Muscle layer of colon (tissue), 2 donors: Measurements from ENCODE around the gene SPRYD7.

Source experiments
- H3K27ac ChIP-seq: one replicate; pipeline ENCODE4 v1.7.0; 2013; ENCODE audit warnings: low read depth, mild to moderate bottlenecking, low read length, moderate library complexity
- H3K27me3 ChIP-seq, 2 donors: one replicate each; pipeline ENCODE4 v1.7.0; 2013; ENCODE audit warnings: low read length in 2 of 2, mild to moderate bottlenecking in 2 of 2; ENCODE audit not compliant: insufficient read depth in 2 of 2, control insufficient read depth in 1 of 2
- H3K36me3 ChIP-seq: one replicate; pipeline ENCODE4 v1.7.0; 2013; ENCODE audit warnings: mild to moderate bottlenecking, low read length; ENCODE audit not compliant: insufficient read depth
- H3K4me1 ChIP-seq: one replicate; pipeline ENCODE4 v1.7.0; 2013; ENCODE audit warnings: mild to moderate bottlenecking, low read length; ENCODE audit not compliant: insufficient read depth
- H3K4me3 ChIP-seq, 2 donors: one replicate each; pipeline ENCODE4 v1.7.0; 2013; ENCODE audit warnings: low read length in 2 of 2, low read depth in 1 of 2, mild to moderate bottlenecking in 1 of 2, moderate library complexity in 1 of 2
- H3K9ac ChIP-seq: one replicate; pipeline ENCODE4 v1.7.0; 2013; ENCODE audit warnings: low read length
- H3K9me3 ChIP-seq: one replicate; pipeline ENCODE4 v1.7.0; 2013; ENCODE audit warnings: mild to moderate bottlenecking, low read length
- donor health status: abdominal sarcoma.
- donor health status: Adenocarcinoma of cecum.

SPRYD7 gene, protein sequence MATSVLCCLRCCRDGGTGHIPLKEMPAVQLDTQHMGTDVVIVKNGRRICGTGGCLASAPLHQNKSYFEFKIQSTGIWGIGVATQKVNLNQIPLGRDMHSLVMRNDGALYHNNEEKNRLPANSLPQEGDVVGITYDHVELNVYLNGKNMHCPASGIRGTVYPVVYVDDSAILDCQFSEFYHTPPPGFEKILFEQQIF

DNA sequence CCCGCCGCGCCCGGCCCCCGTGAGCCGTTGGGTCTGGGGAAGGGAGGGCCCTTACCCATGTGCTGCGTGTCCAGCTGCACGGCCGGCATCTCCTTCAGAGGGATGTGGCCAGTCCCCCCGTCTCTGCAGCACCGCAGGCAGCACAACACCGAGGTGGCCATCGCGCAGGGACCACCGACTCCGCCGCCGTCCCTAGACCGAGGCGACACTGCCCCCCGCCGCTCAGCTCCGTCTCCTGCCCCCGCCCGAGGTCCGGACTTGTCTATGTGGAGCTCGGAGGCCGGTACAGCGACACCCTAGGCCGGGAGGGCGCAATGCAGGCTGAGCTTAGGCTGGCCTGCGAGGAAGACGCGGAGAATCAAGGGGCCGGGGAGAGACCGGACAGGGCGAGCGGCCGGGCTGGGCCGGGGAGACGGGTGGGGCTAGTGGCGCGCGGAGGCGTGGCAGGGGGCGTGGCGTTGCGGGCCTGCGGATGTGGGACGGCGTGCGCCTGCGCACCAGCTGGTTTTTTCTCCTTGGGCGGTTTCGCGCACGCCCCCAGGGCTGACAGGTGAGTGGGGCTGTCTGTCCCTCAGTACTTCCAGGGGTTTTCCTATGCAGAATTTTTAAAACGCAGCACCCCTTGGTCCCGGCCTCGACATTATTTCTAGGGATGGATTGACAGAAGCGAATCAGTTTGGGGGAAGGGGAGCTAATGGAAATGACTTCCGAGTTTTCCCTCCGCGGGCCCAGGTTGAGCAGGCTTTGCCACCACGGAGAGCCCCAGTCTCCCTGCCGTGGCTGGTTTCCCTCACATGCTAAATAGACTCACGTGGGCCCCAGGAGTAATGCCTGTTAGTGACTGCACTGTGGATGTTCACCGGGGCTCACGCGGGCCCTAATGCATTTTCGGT lies at the start of gene SPRYD7:
SPRYD7 (minus strand) TSS at position 266 of the 893 bp plus-strand sequence; CDS start at position 161, 105 bp downstream.
- Histone ChIP-seq H3K9me3 (no peaks in the 10 kb centered on the region), H3K27me3 (no peaks in the 10 kb centered on the region), H3K4me1 (peaks cover 19% of the 10 kb centered on the region), H3K36me3 (no peaks in the 10 kb centered on the region), H3K27ac (peak within 1 kb of the TSS; percentile 74), H3K4me3 (peak within 1 kb of the TSS; percentile 63 to 99), H3K9ac (peak within 1 kb of the TSS; percentile 49)

DNA sequence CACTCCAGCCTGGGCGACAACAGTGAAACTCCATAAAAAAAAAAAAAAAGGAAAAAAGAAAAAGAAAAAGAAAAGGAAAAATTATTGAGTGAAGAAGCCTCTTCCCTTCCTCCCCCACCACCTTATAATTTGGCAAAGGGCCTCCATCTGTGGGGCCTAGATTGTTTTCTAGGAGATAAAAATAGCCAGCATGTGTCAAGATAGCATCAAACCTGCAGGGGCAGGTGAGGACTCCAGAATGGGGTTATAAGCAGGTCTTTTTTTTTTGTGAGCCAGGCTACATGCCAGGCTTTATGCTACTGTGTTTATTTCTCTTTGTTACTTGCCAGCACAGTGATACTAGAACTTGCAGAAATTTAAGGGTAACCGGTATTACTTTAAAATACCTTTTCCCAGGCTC lies 49.0 kb upstream of the SPRYD7 start:
- no peaks in the 10 kb centered on the region for H3K36me3 ChIP-seq
- no peaks in the 10 kb centered on the region for H3K27me3 ChIP-seq

DNA sequence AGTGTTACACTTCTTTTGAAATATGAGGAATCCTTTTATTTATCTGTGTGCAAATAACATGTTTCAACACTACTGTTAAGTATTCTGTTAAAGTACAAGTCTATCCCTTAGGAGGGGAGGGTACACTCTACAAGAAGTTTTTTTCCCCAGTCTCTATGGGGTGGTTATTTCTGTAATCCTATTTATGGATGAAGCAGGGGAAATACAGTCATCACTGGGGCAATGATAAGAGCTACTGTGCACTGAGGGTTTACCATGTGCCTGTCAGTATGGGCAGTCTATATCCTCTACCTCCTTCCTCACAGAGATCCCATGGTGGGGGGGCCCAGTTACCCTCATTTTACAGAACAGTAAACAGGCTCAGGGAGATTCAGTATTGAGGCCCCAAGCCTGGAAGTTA lies 44.1 kb upstream of the SPRYD7 start:
- H3K4me3 ChIP-seq = no peak overlapping the region
- no peaks in the 10 kb centered on the region for H3K4me1 ChIP-seq
- no peaks in the 10 kb centered on the region for H3K27me3 ChIP-seq
- no peaks in the 10 kb centered on the region for H3K36me3 ChIP-seq
- H3K9ac ChIP-seq = no peak overlapping the region
- no peaks in the 10 kb centered on the region for H3K9me3 ChIP-seq
- no peak overlapping the region for H3K27ac ChIP-seq

More for the DNA sequence above, 49.0 kb upstream of the SPRYD7 start:
- Histone ChIP-seq H3K9me3 (no peaks in the 10 kb centered on the region), H3K4me3 (no peak overlapping the region), H3K27ac (no peak overlapping the region), H3K4me1 (no peaks in the 10 kb centered on the region), H3K9ac (no peak overlapping the region)

DNA sequence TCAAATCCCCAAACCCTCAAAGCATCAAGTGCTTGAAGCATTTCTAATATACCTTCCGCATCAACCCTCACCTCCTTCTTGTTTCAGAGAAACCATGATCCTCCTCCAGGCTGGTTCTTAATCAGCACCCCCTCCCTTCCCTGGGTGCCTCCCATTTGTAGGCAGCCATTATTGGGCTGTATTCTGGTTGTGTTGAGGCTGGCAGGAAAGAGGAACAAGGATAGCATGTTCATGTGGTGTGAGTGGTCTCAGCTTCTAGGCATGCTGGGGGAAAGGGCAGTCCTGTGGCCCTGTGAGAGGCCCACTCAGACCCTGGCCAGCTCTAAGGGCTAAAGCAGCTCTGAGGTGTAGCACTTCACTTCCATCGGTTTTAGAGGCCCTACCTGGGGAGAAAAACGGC lies 41.9 kb upstream of the SPRYD7 start:
- no peak overlapping the region for H3K9ac ChIP-seq
- H3K27ac ChIP-seq = no peak overlapping the region
- H3K27me3 ChIP-seq = no peaks in the 10 kb centered on the region
- H3K4me1 ChIP-seq = no peaks in the 10 kb centered on the region
- no peaks in the 10 kb centered on the region for H3K36me3 ChIP-seq
- no peaks in the 10 kb centered on the region for H3K9me3 ChIP-seq
- no peak overlapping the region for H3K4me3 ChIP-seq

DNA sequence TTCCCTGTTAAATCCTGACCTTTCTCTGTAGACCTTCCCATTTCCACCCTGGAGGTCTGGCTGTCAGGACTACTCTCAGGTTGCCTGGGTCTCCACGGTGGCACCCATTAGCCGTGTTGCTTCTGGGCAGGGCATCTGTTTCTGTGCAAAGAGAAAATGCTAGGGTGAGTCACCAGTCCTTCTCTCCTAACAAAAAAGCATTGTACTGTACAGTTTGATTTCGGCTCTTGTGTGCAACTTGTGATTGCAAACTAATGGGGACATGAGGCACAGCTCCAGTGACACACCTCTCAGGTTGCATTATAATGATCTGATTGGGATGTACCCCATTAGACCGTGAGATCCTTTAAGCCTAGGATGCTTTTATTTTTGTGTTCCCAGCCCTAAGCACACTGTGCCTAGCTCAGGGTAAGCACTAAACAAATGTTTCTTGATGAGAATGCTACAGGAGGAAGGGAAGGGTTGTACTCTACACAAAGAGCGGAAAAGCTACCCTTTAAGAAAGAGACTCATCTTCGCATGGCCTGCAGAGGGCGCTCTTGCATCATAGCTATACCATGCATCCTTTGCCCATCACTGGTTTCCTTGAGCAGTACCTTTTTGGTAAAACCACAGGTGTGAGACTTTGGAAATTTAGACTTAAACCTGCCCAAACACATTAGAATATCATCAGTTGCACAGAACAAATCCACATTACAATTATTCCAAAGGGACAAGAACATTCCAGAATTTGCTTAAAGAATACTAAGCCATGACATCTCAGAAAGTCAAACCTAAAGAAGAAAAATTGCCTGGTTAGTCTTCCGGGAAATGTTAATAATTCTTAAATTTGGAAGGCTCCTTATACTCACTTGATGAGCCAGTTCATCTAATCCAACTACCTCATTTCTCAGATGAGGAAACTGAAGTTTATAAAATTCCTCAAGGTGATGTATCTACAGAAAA lies 40.4 kb upstream of the SPRYD7 start:
- Histone ChIP-seq H3K27ac (no peak overlapping the region), H3K9ac (no peak overlapping the region), H3K36me3 (no peaks in the 10 kb centered on the region), H3K27me3 (no peaks in the 10 kb centered on the region), H3K9me3 (no peaks in the 10 kb centered on the region), H3K4me1 (no peaks in the 10 kb centered on the region), H3K4me3 (no peak overlapping the region)

DNA sequence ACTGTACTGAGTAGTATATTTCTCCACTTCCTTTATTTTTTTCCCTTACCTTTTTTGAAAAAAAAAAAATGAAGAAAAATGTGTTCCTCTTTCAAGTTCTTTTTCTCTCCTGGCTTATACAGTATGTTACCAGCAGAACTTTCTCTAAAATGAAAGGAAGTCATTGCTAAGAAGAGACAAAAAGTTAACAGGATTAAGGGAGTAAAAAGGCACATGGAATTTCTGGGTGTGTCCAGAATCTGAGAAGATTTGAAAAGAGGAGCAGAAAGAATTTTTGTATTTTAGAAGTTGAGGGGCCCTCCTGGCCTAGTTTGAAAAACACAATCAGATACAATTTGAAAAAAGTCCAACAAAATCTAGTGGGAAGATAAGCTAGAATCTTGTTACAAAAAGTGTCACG lies 39.7 kb upstream of the SPRYD7 start:
- Histone ChIP-seq H3K4me1 (no peaks in the 10 kb centered on the region), H3K36me3 (no peaks in the 10 kb centered on the region), H3K27me3 (no peaks in the 10 kb centered on the region), H3K9ac (no peak overlapping the region), H3K4me3 (no peak overlapping the region), H3K27ac (no peak overlapping the region), H3K9me3 (no peaks in the 10 kb centered on the region)

- no peak overlapping the region for H3K4me3 ChIP-seq
- H3K9me3 ChIP-seq = no peaks in the 10 kb centered on the region
- no peak overlapping the region for H3K27ac ChIP-seq
- H3K4me1 ChIP-seq = no peaks in the 10 kb centered on the region
- H3K27me3 ChIP-seq = no peaks in the 10 kb centered on the region
- H3K9ac ChIP-seq = no peak overlapping the region
- no peaks in the 10 kb centered on the region for H3K36me3 ChIP-seq
These were observed 36.6 kb upstream of the SPRYD7 start for GRCh38 chr13:49972709-49973108.

DNA sequence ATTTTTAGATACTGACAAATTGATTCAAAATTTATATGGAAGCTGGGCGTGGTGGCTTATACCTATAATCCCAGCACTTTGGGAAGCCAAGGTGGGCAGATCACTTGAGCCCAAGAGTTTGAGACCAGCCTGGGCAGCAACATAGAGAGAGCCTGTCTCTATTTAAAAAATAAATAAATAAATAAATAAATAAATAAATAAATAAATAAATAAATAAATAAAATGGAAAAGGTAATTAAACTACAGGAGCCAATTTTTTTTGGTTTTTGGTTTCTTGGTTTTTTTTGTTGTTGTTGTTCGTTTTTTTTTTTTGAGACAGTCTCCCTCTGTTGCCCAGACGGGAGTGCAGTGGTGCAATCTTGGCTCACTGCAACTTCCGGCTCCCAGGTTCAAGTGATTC lies 31.3 kb upstream of the SPRYD7 start:
- Histone ChIP-seq H3K4me1 (no peaks in the 10 kb centered on the region), H3K36me3 (no peaks in the 10 kb centered on the region), H3K9ac (no peak overlapping the region), H3K9me3 (no peaks in the 10 kb centered on the region), H3K27ac (no peak overlapping the region), H3K27me3 (no peaks in the 10 kb centered on the region), H3K4me3 (no peak overlapping the region)

- no peak overlapping the region for H3K4me3 ChIP-seq
- no peaks in the 10 kb centered on the region for H3K4me1 ChIP-seq
- no peaks in the 10 kb centered on the region for H3K9me3 ChIP-seq
- no peaks in the 10 kb centered on the region for H3K36me3 ChIP-seq
- H3K9ac ChIP-seq = no peak overlapping the region
- no peak overlapping the region for H3K27ac ChIP-seq
- H3K27me3 ChIP-seq = no peaks in the 10 kb centered on the region
These were observed 22.2 kb upstream of the SPRYD7 start for GRCh38 chr13:49958321-49958720.

- H3K9me3 ChIP-seq = no peaks in the 10 kb centered on the region
- no peak overlapping the region for H3K9ac ChIP-seq
- H3K36me3 ChIP-seq = no peaks in the 10 kb centered on the region
- no peak overlapping the region for H3K27ac ChIP-seq
- H3K27me3 ChIP-seq = no peaks in the 10 kb centered on the region
- no peaks in the 10 kb centered on the region for H3K4me1 ChIP-seq
- H3K4me3 ChIP-seq = no peak overlapping the region
These were observed 20.0 kb upstream of the SPRYD7 start for GRCh38 chr13:49956131-49956530.
